ENCODE results near the gene DNAJC6.
A peak's percentile ranks its signal among the peaks of the same experiment; 100 is the strongest.

Gene DNAJC6

DNA sequence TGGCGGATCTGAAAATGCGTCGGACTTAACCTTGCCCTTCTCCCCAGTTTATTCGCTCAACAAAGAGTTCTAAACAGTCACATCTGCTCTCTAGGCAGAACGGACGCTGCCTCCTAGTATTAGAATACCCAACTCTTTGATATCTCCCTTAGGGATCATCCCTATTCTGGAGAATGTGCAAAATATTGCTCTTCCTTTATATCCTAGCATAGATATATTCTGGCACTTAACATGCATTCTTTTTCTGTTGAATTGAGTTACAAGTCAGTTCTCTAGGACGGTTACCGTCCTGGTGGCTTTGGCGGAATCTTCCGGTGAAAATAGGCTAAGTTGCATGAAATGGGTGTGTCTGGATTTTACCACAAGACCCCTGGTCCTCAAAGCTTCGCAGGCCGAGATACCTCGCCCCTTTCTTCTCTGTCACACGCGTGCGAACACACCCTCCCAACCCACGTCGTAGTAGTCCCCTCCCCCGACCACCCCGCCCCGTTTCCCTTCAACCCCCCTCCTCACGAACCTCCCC, 501 bp upstream of the DNAJC6 start:
- Histone ChIP-seq H3K27me3 (ENCODE audit: control insufficient read depth, insufficient read depth, low read length) (peaks cover 21% of the 10 kb centered on the region), H3K4me3 (ENCODE audit: low read depth, low read length) (peak overlapping the region; percentile 69), H3K9me3 (ENCODE audit: control insufficient read depth, insufficient read depth, low read length) (no peaks in the 10 kb centered on the region), H3K4me1 (ENCODE audit: control insufficient read depth, insufficient read depth, low read length) (peaks cover 14% of the 10 kb centered on the region), H3K36me3 (ENCODE audit: control insufficient read depth, insufficient read depth, low read length) (no peaks in the 10 kb centered on the region), H3K9ac (ENCODE audit: low read depth, low read length) (no peak overlapping the region)

DNA sequence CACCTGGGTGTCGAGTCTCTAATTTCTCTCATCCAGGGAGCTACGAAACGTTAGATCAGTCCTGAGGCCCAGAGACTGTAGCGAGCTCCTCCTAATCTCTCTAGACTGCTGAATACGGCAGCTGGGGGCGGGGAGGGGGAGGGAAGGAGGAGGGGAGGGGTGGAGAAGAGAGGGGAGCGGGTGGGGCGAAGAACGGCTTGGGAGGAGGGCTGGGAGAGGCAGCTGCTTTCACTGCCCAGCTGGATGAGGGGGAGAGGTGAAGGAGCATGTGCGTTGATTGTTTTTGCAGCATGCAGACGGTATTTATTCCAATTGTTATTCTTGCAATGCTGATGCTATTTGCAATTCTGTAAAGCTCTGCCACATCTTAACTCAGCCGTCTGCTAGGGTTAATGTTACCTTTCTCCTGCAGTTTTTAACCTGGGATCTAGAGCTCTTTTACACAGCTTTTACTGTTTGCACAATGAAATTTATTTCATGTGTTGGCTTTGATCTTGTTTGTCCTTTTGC, 790 bp downstream of the DNAJC6 start:
- H3K36me3 ChIP-seq (ENCODE audit: control insufficient read depth, insufficient read depth, low read length), result no peaks in the 10 kb centered on the region
- no peaks in the 10 kb centered on the region for H3K9me3 ChIP-seq (ENCODE audit: control insufficient read depth, insufficient read depth, low read length)
- H3K4me1 ChIP-seq (ENCODE audit: control insufficient read depth, insufficient read depth, low read length), result peaks cover 14% of the 10 kb centered on the region
- peaks cover 21% of the 10 kb centered on the region for H3K27me3 ChIP-seq (ENCODE audit: control insufficient read depth, insufficient read depth, low read length)
- H3K9ac ChIP-seq (ENCODE audit: low read depth, low read length), result no peak overlapping the region
- peak overlapping the region; percentile 69 for H3K4me3 ChIP-seq (ENCODE audit: low read depth, low read length)

DNA sequence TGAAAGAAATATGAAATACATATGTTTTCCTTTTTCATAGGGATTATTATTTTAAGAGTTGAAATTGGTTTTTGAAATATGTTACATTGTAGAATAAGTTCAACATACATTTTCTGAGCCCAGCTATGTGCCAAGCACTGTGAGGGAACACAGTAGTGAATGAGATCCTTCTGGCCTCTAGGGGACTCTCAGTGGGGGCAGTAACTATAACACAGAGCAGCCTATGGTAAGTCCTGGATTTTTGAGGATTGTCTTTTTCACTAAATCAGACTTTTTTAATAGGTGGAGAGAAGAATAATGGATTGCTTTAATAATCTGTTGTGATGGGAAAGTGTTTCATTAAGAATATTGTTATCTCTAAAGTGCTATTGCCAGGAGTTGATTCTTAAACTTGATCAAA, 2.4 kb downstream of the DNAJC6 start:
- H3K27me3 ChIP-seq (ENCODE audit: control insufficient read depth, insufficient read depth, low read length), result peaks cover 17% of the 10 kb centered on the region
- peaks cover 14% of the 10 kb centered on the region for H3K4me1 ChIP-seq (ENCODE audit: control insufficient read depth, insufficient read depth, low read length)
- H3K36me3 ChIP-seq (ENCODE audit: control insufficient read depth, insufficient read depth, low read length), result no peaks in the 10 kb centered on the region
- no peak overlapping the region for H3K4me3 ChIP-seq (ENCODE audit: low read depth, low read length)
- H3K9ac ChIP-seq (ENCODE audit: low read depth, low read length), result no peak overlapping the region
- H3K9me3 ChIP-seq (ENCODE audit: control insufficient read depth, insufficient read depth, low read length), result no peaks in the 10 kb centered on the region

DNA sequence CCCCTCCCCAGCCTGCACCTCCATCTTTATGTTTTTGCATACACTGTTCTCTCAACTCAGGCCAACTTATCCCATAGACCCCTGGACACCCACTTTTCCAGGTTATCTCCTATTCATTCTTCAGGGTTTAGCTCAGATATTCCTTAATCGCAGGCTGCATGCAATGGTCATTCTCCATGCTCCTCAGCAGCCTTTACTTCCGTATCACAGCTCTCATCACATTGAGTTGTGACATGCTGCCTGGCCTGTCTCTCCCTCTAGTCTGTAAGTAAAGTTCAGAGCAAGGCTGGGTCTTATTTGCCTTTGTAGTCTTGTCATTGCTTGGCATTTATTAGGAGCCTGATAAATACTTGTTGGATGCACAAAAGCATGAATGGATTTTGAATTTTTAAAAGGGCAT, 6.9 kb downstream of the DNAJC6 start:
- H3K9ac ChIP-seq (ENCODE audit: low read depth, low read length), result no peak overlapping the region
- H3K4me3 ChIP-seq (ENCODE audit: low read depth, low read length), result no peak overlapping the region
- H3K9me3 ChIP-seq (ENCODE audit: control insufficient read depth, insufficient read depth, low read length), result no peaks in the 10 kb centered on the region
- no peaks in the 10 kb centered on the region for H3K27me3 ChIP-seq (ENCODE audit: control insufficient read depth, insufficient read depth, low read length)
- no peaks in the 10 kb centered on the region for H3K4me1 ChIP-seq (ENCODE audit: control insufficient read depth, insufficient read depth, low read length)
- H3K36me3 ChIP-seq (ENCODE audit: control insufficient read depth, insufficient read depth, low read length), result no peaks in the 10 kb centered on the region

DNA sequence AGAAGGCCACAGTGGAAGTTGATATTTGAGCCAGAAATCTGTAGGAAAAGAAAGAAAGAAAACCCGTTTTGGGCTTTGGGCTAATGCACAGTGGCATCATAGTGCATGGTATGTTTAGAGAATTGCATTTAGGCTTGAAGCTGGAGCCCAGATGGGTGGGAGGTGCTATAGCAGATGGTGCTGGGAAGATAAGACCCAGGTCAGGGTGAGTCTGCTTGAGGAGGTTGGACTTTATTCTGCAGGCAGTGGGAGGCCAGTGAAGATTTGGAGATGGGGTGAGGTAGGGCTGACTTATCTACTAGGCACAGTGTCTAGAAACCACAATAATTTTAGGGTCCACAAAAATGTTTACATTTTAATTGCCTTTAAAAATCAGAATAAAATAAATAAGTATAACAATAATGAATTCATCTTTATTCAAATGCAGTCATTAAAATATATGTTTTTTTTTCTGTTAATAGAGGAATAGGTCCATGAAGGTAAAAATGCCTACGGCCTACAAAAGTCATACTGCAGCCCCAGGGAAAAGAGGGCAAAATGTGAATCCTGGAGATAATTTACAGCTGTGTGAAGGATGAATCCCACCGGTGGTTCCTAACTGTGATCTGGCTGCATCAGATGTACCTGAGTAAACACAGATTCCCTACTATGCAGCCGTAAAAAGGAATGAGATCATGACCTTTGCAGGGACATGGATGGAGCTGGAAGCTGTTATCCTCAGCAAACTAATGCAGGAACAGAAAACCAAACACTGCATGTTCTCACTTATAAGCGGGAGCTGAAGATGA, 8.7 kb downstream of the DNAJC6 start:
- H3K9me3 ChIP-seq (ENCODE audit: control insufficient read depth, insufficient read depth, low read length), result no peaks in the 10 kb centered on the region
- H3K36me3 ChIP-seq (ENCODE audit: control insufficient read depth, insufficient read depth, low read length), result no peaks in the 10 kb centered on the region
- H3K27me3 ChIP-seq (ENCODE audit: control insufficient read depth, insufficient read depth, low read length), result no peaks in the 10 kb centered on the region
- H3K4me3 ChIP-seq (ENCODE audit: low read depth, low read length), result no peak overlapping the region
- no peak overlapping the region for H3K9ac ChIP-seq (ENCODE audit: low read depth, low read length)
- H3K4me1 ChIP-seq (ENCODE audit: control insufficient read depth, insufficient read depth, low read length), result no peaks in the 10 kb centered on the region

DNA sequence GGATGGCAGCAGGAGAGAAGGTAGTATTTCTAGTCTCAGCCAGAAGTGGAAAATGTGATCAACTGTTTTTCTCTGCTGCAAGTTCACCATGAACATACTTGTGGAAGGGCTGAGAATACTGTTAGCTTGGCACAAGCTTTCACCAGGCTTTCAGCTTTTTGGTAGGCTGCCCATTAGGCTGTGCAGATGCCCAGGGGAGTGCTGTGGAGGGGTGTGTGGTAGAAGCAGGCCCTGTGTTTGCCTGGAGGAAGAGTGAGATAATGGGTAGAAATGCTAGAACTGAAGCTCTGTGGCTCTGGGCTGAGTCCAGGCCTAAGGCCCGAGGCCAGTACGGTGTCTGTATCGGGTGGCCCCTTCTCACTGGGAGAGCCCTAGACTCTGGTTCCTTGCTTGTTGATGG, 9.8 kb downstream of the DNAJC6 start:
- no peaks in the 10 kb centered on the region for H3K9me3 ChIP-seq (ENCODE audit: control insufficient read depth, insufficient read depth, low read length)
- H3K36me3 ChIP-seq (ENCODE audit: control insufficient read depth, insufficient read depth, low read length), result no peaks in the 10 kb centered on the region
- H3K4me1 ChIP-seq (ENCODE audit: control insufficient read depth, insufficient read depth, low read length), result no peaks in the 10 kb centered on the region
- no peak overlapping the region for H3K4me3 ChIP-seq (ENCODE audit: low read depth, low read length)
- no peak overlapping the region for H3K9ac ChIP-seq (ENCODE audit: low read depth, low read length)
- no peaks in the 10 kb centered on the region for H3K27me3 ChIP-seq (ENCODE audit: control insufficient read depth, insufficient read depth, low read length)

DNA sequence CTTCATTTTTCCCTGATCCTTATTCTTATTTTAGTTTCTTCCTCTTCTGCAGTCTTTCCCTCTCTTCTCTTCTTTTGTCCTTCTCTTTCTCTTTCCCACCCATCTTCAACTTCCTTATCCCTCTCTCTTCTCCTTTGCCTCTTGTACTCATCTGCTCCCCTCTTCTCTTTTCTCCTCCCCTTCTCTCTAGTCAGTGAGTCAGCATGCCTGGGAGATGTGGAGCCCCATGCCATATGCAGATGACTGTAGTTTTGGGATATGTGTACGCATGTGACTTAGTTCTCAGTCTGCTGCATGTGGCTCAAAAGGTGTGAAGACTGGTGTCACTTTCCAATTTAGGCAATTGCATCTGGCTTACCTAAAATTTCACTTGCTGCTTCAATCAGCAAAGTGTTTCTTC, 10.4 kb downstream of the DNAJC6 start:
- Histone ChIP-seq H3K36me3 (ENCODE audit: control insufficient read depth, insufficient read depth, low read length) (no peaks in the 10 kb centered on the region), H3K9me3 (ENCODE audit: control insufficient read depth, insufficient read depth, low read length) (no peaks in the 10 kb centered on the region), H3K9ac (ENCODE audit: low read depth, low read length) (no peak overlapping the region), H3K4me3 (ENCODE audit: low read depth, low read length) (no peak overlapping the region), H3K27me3 (ENCODE audit: control insufficient read depth, insufficient read depth, low read length) (no peaks in the 10 kb centered on the region), H3K4me1 (ENCODE audit: control insufficient read depth, insufficient read depth, low read length) (no peaks in the 10 kb centered on the region)

DNA sequence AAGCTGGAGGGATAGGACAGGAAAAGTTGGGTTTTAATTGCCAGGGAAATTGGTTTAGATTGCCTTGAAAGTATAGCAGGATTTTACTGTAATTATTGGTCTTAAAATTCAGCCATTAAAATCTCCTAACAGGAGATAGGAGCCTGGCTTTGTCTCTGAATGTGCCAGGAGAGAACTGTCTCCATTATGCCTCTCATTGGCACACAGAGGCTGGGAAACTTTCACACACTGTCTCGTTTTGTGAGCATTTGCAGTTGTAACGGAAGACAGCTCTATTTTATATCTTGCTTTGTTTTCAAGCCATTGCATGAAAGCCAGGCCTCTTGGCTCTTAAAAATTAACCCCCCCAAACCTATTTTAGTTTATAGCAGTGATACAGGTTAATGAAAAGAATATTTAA, 12.5 kb downstream of the DNAJC6 start:
- no peak overlapping the region for H3K9ac ChIP-seq (ENCODE audit: low read depth, low read length)
- H3K4me1 ChIP-seq (ENCODE audit: control insufficient read depth, insufficient read depth, low read length), result no peaks in the 10 kb centered on the region
- no peaks in the 10 kb centered on the region for H3K9me3 ChIP-seq (ENCODE audit: control insufficient read depth, insufficient read depth, low read length)
- no peaks in the 10 kb centered on the region for H3K27me3 ChIP-seq (ENCODE audit: control insufficient read depth, insufficient read depth, low read length)
- no peak overlapping the region for H3K4me3 ChIP-seq (ENCODE audit: low read depth, low read length)
- no peaks in the 10 kb centered on the region for H3K36me3 ChIP-seq (ENCODE audit: control insufficient read depth, insufficient read depth, low read length)

DNA sequence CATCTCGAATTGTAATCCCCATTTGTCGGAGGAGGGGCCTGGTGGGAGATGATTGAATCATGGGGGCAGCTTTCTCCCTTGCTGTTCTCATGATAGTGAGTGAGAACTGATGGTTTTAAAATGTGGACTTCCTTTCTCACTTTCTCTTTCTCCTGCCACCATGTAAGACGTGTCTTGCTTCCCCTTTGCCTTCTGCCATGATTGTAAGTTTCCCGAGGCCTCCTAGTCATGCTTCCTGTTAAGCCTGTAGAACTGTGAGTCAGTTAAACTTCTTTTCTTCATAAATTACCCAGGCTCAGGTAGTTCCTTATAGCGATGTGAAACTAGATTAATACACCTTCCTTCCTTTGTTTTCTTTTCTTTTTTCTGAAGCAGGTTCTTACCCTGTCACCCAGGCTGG, 13.9 kb downstream of the DNAJC6 start:
- no peaks in the 10 kb centered on the region for H3K27me3 ChIP-seq (ENCODE audit: control insufficient read depth, insufficient read depth, low read length)
- no peaks in the 10 kb centered on the region for H3K4me1 ChIP-seq (ENCODE audit: control insufficient read depth, insufficient read depth, low read length)
- H3K36me3 ChIP-seq (ENCODE audit: control insufficient read depth, insufficient read depth, low read length), result no peaks in the 10 kb centered on the region
- H3K9ac ChIP-seq (ENCODE audit: low read depth, low read length), result no peak overlapping the region
- no peak overlapping the region for H3K4me3 ChIP-seq (ENCODE audit: low read depth, low read length)
- H3K9me3 ChIP-seq (ENCODE audit: control insufficient read depth, insufficient read depth, low read length), result no peaks in the 10 kb centered on the region

DNA sequence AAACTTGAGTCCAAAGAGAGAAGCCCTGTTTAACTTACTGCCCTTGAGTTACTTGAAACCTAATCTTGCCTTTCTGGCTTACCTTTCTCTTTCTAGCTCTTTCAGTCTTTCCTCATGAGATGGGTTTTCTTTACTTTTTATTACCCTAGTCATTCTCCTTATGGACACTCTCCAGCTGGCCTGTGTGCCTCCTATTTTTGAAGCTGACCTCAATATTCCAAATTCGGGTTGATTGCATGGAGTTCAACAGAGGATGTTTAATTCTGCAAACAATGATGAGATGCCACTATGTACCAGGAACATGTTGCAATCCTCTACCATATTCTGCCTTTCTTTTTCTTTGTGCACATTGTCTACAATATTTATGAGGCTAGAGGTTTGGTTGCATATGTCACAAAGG, 20.7 kb downstream of the DNAJC6 start:
- Histone ChIP-seq H3K4me3 (ENCODE audit: low read depth, low read length) (no peak overlapping the region), H3K9ac (ENCODE audit: low read depth, low read length) (no peak overlapping the region), H3K27me3 (ENCODE audit: control insufficient read depth, insufficient read depth, low read length) (no peaks in the 10 kb centered on the region), H3K9me3 (ENCODE audit: control insufficient read depth, insufficient read depth, low read length) (no peaks in the 10 kb centered on the region), H3K4me1 (ENCODE audit: control insufficient read depth, insufficient read depth, low read length) (no peaks in the 10 kb centered on the region), H3K36me3 (ENCODE audit: control insufficient read depth, insufficient read depth, low read length) (no peaks in the 10 kb centered on the region)

DNA sequence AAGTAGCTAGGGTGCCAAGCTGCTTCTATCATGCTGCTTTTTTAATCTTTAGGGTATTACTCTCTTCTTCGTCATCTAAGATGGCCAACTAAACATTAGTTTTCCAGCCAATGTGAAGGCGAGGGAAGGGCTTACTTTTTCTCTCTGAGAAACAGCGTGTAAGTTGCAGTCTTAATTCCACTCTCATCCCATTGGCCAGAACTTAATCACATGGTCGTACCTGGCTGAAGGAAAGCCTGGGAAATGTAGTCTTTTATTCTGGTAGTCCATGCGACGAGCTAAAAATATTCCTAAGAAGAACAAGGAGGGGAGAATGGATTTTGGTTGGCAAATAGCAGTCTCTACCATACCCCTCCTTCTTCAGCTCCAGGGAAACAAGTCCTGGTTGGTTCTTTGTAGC, 21.5 kb downstream of the DNAJC6 start:
- Histone ChIP-seq H3K36me3 (ENCODE audit: control insufficient read depth, insufficient read depth, low read length) (no peaks in the 10 kb centered on the region), H3K9ac (ENCODE audit: low read depth, low read length) (no peak overlapping the region), H3K4me3 (ENCODE audit: low read depth, low read length) (no peak overlapping the region), H3K27me3 (ENCODE audit: control insufficient read depth, insufficient read depth, low read length) (no peaks in the 10 kb centered on the region), H3K9me3 (ENCODE audit: control insufficient read depth, insufficient read depth, low read length) (no peaks in the 10 kb centered on the region), H3K4me1 (ENCODE audit: control insufficient read depth, insufficient read depth, low read length) (no peaks in the 10 kb centered on the region)

DNA sequence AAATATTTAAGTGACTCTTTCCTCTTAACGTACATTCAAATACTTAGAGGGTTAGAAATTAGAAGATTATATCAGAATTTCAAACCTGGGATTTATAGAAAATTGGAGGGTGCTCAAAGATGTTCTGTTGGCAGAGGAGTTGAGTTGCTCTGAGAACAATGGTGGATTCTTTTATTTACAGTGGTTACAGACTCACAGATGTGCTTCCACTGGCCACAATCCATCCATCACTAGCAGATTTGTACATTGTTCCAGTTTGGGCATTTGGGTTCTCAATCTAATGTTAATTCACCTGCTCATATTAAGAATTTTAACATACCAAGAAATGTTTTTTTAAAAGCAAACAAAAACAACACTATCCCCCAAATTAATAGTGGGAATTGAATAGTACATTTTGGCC, 23.5 kb downstream of the DNAJC6 start:
- H3K9ac ChIP-seq (ENCODE audit: low read depth, low read length), result no peak overlapping the region
- no peaks in the 10 kb centered on the region for H3K9me3 ChIP-seq (ENCODE audit: control insufficient read depth, insufficient read depth, low read length)
- no peaks in the 10 kb centered on the region for H3K4me1 ChIP-seq (ENCODE audit: control insufficient read depth, insufficient read depth, low read length)
- no peaks in the 10 kb centered on the region for H3K36me3 ChIP-seq (ENCODE audit: control insufficient read depth, insufficient read depth, low read length)
- H3K4me3 ChIP-seq (ENCODE audit: low read depth, low read length), result no peak overlapping the region
- H3K27me3 ChIP-seq (ENCODE audit: control insufficient read depth, insufficient read depth, low read length), result no peaks in the 10 kb centered on the region
